GM19455 (cell line): Measurements from ENCODE around the gene AQP5.
A peak's percentile ranks its signal among the peaks of the same experiment; 100 is the strongest.

Experiments used
- ATAC-seq: cut with Tn5 transposase; IDR thresholded peaks from one replicate; pipeline ENCODE4 v1.9.1; 2021; ENCODE audit not compliant: unreplicated experiment

Gene AQP5

DNA sequence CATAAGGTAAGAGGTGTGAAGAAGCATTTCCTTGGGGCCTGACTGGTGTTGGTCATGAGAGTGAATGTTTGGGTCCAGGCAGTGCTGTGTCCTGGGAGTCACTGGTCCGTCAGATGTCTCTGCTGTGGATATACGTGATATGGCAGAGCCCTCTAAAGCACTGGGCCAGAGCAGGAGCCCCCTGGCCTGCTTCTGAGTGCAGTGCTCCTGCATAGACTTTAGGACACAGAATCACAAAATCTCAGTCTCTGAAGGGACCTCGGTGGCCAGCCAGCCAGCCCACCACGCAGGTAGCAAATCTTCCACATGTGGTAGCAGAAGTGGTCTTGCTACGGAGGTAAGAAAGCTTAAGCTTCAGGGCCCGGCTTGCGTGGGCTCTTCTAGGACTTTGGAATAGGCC is 29.6 kb upstream of the AQP5 start:
- no peak for ATAC-seq

DNA sequence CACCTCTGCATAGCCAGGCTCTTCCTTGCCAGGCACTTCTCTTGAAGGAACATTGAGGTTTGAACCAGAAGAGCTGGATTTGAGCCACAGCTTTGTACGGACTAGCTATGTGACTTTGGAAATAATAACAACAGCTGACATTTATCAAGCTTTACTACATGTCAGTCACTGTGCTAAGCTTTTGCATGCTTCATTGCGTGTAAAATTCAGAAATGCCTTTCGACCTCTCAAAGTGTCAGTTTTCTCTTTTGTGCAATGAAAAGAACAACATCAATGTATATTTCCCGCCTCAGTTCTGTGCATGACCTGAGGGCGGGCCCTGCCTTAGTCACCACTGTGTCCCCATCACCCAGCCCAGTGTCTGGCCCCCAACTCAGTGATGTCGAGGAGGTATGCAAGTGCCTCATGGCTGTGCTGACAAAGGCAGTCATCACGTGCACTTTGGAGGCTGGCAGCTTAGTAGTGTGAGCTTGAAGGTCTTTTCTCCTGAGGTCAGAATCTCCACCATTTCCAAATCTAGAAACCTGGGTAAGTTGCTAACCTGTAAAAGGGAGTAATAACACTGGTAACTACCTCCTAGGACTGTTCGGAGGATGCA is 29.0 kb upstream of the AQP5 start:
- no peak for ATAC-seq

DNA sequence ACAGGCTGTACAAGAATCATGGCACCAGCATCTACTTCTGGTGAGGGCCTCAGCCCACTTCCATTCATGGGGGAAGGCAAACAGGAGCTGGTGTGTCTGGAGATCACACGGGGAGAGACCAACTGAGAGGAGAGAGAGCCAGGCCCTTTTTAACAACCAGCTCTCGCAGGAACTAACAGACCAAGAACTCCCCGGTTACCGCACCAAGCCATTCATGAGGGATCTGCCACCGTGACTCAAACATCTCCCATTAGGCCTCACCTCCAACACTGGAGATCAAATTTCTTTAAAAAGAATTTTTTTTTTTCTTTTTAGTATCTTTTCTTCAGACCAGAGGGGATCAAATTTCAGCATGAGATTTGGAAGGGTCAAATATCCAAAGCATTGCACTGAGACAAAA is 27.9 kb upstream of the AQP5 start:
- no peak for ATAC-seq

DNA sequence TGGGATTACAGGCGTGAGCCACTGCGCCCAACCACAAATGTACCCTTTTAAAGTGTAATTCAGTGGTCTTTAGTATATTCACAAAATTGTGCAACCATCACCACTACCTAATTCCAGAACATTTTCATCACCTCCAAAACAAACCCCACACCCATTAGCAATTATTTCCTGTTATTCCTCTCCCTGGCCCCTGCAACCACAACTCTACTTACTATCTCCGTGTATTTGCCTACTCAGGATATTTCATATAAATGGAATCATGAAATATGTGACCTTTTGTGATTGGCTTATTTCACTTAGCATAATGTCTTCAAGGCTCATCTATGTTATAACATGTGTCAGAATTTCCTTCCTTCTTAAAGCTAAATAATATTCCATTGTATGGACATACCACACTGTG is 27.2 kb upstream of the AQP5 start:
- no peak for ATAC-seq

DNA sequence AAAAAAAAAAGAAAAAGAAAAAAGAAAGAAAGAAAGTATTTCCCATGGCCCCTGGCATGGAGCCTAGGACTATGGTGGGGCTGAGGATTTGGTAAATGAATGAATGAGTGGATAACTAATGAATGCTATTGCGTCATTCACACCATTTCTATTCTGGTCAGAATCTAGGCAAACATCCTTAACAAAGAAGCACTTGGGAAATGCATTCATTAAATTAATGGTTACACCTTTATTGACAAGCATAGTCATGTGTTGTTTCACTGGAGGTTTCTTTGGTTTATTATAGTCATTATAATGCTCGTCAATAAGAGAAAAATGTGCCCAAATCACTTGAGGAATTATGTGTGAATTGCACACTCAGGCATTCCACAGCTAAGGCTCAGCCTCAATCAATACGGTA is 24.7 kb upstream of the AQP5 start:
- ATAC-seq = no peak

DNA sequence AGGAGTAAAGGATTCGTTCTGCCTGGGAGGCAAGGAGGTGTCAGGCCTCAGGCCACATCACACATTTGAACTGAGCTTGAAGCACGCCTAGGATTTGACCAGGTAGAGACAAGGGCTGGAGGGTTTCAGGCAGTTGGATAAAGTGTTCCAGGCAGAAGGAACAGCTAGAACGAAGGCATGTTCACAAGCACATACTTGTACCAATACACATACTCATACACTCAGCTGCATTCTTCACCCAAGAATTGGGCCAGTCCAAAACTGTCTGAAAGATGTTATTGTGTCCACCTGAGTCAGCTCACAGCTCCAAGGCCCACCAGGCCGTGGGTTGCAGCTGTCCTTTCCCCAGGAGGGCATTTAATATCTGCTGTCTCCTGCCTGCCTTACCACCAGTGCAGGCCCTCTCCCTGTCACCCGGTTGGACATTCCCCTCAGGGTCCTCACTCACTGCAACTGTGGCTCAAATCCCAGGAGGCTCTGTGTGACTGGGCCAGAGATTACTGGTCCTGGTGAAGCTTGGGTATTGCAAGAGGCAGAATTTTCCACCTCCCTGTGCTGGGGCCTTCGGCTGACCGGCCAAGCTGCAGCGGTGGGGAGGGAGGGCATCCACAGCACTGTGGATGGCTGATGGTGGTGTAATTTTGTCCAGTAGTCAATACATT is 23.9 kb upstream of the AQP5 start:
- ATAC-seq = no peak

DNA sequence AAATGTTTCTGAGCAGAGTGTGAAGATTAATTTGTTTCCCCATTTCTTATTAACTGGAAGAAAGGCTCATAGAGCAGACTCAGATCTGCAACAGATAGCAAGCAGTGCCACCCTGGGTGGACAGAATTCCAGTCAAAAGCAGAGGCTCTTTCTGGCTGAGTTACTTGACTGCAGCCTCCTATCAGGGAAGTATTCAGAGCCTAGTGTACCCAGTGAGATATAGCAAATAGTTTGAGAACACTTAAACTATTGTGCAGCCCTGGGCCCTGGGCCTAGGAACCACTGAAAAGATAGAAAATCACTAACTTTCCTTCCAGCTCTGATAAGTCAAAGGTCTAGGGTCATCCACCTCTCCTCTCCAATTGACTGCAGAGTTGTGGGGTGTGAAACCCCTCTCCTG is 22.4 kb upstream of the AQP5 start:
- ATAC-seq = no peak

DNA sequence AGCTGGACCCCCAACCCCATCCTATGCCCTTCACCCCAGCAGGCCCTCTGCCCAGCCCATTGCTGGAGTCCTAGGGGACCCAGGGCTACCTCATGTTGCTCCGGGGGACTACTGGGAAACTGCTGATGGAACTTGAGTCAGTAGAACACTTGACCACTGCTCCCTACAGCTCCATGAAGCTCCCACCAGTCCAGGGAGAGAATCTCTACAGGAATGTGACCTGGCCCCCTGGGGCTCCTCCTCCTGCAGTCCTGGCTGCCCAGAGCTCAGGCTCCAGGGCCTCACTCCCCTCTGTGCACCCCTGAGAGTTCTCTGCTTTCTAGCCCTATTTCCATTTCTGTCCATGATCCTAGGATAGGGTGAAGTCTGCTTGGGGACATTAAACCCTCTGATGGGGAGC is 22.0 kb upstream of the AQP5 start:
- no peak for ATAC-seq

DNA sequence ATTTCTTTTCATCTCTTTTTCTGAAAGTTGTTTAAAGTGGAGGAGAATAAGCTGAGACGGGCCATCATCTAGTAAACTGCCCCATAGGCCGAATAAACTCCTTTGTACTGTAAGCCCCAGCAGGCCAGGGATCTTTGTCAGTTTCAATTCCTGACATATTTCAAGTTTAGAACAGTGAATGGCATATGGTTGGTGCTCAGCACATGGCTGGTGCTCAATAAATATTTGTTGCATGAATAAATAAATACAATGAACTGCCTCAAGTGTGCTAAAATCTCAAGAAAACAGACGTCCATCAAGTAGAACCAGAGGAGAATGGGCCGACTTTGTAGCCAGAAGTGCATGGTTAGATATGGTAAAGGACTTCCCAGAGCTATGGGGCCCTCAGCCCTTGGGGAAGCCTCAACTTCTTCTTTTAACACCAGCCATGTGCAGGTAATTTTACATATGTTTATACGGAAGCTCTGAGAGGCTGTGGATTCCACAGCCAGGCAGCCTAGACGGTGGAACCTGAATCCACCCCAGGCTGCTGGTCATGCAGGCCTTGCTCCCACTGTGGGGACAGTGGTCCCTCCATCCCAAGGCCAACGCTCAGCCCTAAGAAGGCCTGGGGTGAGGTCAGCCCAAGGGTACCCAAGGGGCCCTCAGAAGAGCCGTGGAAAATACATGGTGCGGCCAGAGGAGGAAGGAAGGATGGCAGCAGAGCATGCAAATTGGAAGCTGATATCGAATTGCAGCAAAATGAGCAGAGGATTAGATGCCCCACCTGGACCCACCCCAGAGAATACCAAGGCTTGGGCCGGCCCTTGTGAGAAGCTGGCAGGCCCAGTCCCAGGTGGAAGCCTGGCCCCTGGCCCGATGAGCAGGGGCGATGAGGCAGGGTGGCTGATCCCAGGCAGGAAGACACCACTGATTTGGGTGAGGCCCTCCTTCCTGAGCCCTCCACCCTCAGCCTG is 19.8 kb upstream of the AQP5 start:
- no peak for ATAC-seq

DNA sequence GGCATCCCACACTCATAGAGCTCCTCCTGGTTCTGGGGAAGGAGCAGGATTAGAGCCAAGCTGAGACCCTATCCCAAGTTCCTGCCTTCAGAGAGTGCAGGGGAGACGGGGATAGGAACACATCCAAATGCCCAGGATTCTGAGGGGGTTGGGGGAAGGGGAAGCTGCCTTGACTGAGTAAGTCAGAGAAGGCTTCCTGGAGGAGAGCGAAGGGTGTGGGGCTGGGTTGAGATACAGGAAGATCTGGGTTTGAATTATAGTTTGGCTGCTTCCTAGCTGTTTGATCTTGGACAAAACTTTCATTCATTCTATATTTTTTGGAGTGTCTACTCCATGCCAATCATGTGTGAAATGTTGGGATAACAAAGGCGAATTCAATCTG is 19.2 kb upstream of the AQP5 start:
- no peak for ATAC-seq

DNA sequence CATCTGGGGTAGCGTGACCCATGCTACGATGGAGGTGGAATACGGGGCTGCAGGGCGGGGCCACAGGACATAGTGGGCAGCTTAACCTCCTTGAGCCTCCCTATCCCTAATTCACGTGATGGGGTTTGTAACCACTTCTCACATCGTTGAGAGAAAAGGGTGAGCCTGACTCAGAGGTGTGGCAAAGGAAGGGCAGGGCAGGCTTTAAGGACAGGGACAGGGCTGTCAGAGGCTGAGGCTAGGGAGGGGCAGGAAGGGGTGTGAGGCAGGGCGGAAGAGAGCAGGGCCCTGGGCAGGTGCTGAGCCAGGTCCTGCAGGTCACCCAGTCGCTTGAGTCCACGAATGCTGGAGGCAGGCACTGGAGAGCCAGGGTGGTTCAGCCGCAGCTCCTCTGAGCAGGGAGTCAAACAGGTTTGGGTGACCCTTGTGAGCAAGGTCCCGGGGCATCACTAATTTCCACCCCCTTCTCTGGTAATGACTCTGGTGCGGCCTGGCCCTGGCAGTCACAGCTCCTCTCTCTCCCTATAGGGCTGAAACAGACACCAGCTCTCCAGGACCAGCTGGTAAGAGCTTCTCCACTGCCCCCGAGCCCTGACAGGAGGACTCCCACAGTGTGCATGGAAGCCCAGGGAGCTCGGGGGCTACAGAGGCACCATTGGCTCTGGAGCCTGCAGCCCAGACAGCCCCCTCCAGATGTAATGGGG is 18.6 kb upstream of the AQP5 start:
- no peak for ATAC-seq

DNA sequence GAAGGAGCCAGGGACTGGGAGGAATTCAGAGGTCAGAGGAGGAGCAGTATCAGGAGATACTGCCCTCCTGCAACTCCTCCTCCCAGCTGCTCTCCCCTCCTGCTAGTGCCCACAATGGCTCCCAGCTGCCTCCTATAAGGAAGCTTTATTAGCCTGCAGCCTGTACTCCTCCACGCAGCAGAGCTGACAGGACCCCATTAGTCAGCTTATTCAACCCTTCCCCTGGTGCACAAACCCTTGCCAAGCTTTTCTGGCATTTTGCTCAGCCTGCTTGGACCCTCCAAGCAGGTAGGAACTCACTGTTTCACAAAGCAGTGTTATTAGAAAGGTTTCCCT is 18.1 kb upstream of the AQP5 start:
- ATAC-seq = no peak

DNA sequence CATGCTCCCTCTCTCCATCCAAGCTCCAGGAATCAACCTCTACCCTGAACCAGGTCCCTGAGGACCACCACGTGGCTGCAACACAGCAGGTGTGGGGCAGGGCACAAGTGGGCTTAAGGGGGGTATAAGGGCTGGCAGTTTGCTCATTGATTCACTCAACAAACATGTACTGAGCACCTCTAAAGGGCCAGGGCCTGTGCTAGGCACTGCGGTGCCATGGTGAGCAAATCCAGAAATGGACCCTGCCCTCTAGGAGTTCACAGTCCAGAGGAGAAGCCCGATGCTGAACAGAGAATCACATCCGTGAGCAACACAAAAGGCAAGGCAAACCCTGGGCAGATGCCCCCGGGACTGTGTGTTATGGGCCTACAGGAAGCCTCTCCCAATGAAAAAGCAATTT is 17.6 kb upstream of the AQP5 start:
- ATAC-seq = no peak

DNA sequence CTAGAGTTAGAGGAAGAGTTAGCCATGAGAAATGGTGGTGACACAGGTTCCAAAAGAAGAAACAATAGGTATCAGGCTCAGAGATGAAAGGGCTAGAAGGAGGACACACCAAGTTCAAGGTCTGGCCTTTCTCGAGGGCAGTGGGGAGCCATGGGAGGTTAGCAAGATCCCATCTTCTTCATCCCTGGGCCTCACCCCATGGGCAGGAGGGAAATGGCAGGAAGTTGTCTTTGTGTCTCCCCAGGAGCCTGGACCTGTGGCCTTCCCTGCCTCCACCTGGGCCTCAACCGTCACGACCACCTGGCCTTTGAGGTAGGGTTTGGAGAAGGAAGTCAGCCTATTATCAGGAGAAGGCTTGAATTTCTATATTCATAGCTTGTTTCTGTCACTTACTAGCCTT is 17.0 kb upstream of the AQP5 start:
- no peak for ATAC-seq

DNA sequence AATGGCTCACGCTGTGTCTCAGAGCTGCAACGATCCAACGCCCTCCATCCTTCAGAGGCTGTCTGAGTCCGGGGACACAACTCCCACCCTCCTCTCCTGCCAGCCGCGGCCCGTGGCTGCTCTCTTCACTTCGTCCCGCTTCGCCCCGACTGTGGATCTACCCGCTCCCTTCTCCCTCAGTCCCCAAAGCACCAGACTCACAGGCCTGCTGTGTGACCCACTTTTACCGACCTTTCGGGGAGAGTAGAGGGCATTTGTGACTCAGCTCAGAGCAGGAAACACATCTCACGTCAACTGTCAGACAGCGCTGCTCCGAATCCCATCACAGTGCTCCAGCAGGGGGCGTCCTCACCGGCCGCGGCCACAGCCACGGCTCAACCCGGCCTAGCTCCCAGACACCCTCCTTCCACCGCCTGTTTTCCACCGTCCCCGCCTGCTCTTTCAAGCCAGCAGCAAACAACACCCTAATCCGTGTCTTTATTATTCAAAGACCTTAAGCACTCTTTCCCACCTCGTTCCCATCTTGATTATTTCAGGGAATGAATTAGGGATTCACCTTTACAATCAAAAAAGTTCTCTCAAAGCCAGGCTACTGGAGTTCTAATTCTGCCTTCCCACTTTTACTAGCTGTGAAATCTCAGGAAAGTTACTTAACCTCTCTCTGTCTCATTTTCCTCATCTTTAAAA is 16.1 kb upstream of the AQP5 start:
- peak; percentile 66 for ATAC-seq

DNA sequence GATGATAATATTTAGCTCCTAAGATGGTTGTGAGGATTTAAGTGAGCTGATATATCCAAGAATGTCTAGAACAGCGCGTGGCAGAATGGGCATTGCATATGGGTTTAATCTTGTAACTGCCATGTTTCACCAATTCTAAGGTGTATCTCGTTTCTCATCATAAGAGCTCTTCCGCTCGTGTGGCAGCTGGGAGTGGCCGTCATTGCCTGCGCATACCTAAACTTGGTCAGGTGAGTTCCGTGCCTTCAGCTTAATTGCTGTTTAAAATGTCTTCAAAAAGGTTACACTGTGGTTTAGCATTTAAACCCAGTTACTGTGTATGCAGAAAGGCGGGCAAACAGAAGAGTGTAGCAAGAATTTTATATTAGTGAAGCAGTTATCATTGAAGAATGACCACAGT is 15.6 kb upstream of the AQP5 start:
- ATAC-seq = no peak

DNA sequence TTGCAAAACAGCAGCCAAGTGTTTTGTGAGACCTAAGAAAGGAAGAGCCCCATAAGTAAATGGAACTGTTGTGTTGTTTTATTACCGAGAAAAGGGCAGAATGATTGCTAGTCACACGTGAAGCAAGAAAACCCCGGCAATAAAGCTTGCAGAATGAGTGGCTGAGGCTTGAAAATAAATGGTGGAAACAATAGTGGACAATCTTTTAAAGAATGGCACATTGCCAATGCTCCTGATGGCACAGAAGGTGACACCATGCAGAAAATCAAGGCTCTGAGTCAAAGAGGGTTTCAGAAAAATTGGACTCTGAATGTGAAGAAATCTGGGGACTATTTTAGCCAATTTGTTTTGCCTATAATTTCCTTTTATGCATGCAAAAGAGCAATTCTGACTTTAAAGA is 15.2 kb upstream of the AQP5 start:
- no peak for ATAC-seq

DNA sequence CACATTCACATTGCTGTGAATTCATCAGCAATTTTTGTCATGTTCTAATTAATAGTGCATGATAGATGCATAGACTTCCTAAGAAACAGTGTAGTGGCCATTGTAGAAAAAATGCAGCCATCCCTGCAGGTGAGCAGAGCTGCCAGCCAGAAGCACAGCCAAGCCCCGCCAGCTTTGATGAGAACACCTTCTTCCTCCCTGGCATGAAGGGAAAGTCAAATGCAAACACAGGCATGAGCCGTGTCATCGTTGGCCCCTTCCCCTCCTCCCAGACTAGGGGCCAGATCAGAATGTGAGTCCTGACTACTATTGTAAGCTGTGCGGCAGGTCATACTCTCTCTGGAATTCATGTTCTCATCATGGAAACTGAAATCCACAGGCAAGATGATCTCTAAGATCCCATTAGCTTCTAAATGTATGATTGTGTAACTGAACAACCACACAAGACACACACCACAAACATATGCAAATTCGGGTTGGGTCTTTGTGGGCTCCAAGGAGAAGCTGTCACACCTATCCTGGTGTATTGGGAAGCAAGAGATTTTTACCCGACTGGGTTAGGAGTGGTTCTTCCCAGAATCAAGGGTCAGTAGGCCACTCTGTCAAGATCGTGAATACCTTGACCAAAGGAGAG is 14.0 kb upstream of the AQP5 start:
- ATAC-seq = no peak

DNA sequence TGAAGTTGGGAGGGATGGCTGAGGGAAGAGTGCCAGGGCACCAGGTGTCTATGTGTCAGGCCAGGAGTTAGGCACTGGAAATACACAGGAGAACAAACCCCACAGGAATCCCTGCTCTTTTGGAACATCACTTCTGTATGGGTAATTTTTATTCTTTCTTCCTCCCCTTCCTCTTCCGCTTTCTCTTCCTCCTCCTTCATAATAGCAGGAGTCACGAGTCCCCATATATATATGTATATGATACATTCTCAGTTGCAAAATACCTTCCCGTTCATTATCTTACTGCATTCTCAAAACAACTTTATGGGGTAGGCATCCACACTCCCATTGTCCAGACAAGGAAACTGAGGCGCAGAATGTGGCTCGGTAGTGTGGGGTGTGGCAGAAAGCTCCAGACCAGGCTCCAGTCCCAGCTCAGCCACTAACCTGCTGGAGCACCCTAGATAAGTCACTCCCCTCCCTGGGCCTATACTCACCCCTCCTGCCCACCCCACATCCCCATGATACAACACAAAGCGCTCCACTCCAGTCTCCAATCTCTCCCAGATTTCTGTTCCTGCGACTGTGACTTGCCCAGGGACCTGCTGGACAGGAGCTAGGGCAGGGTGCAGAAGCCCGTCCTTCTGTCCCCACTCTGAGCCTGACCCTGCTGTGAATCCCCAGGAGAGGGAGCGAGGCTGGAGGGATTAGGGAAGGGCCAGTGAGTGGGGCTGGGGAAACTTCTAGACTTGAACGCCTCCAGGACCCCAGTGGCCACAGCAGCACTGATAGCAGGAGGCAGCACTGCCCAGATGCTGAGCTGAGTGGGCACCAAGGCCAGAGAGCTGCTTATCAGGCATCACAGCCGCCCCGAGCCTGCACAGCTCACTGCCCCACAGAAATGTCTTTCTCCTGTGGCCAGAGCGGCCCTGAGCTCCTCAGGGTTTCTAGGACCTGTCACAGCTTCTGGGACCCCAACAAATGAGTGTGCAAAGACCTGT is 12.5 kb upstream of the AQP5 start:
- ATAC-seq = no peak
